H9 (cell line): ENCODE measurements around the gene DMD. TPM values are rescaled to one million over a fixed set of nuclear protein-coding genes. Genes with fewer than 3 reads are reported as not detected.

Experiments
- DNase-seq: peaks from one replicate; pipeline ENCODE4 v3.0.0-alpha.2; 2017
- H2AFZ ChIP-seq: one replicate; pipeline ENCODE4 v1.6.1; 2013; ENCODE audit warnings: mild to moderate bottlenecking, low read length, control low read depth, moderate library complexity
- H2AK5ac ChIP-seq: 2 replicates; pipeline ENCODE4 v1.6.1; 2013; ENCODE audit warnings: low read length, control low read depth, mixed read lengths; ENCODE audit not compliant: insufficient read length
- H2BK120ac ChIP-seq: one replicate; pipeline ENCODE4 v1.6.1; 2013; ENCODE audit warnings: low read depth, mild to moderate bottlenecking, low read length, control low read depth, inconsistent platforms; ENCODE audit not compliant: poor library complexity, severe bottlenecking
- H2BK12ac ChIP-seq: 2 replicates; pipeline ENCODE4 v1.6.1; 2013; ENCODE audit warnings: low read length, control low read depth, mixed read lengths, low read depth; ENCODE audit not compliant: insufficient read length
- H2BK15ac ChIP-seq: 2 replicates; pipeline ENCODE4 v1.6.1; 2013; ENCODE audit warnings: low read depth, low read length, control low read depth
- H2BK20ac ChIP-seq: one replicate; pipeline ENCODE4 v1.6.1; 2013; ENCODE audit warnings: low read depth, mild to moderate bottlenecking, low read length, control low read depth, inconsistent platforms; ENCODE audit not compliant: poor library complexity, severe bottlenecking
- H2BK5ac ChIP-seq: 2 replicates; pipeline ENCODE4 v1.6.1; 2013; ENCODE audit warnings: low read length, control low read depth, mixed read lengths; ENCODE audit not compliant: insufficient read length
- H3K14ac ChIP-seq: 2 replicates; pipeline ENCODE4 v1.6.1; 2013; ENCODE audit warnings: low read length, control low read depth; ENCODE audit not compliant: insufficient read depth
- H3K18ac ChIP-seq: 2 replicates; pipeline ENCODE4 v1.6.1; 2013; ENCODE audit warnings: low read depth, mild to moderate bottlenecking, mixed read lengths, low read length, control low read depth; ENCODE audit not compliant: insufficient read length
- H3K23ac ChIP-seq: 2 replicates; pipeline ENCODE4 v1.6.1; 2013; ENCODE audit warnings: low read length, control low read depth, mixed read lengths, low read depth; ENCODE audit not compliant: insufficient read length
- H3K23me2 ChIP-seq: 2 replicates; pipeline ENCODE4 v1.6.1; 2013; ENCODE audit warnings: low read depth, mild to moderate bottlenecking, mixed read lengths, low read length, control low read depth; ENCODE audit not compliant: insufficient read length, poor library complexity, severe bottlenecking
- H3K27ac ChIP-seq: 2 replicates; pipeline ENCODE4 v1.5.1; 2013; ENCODE audit warnings: low read length, control low read depth, mixed read lengths, low read depth; ENCODE audit not compliant: insufficient read length
- H3K27me3 ChIP-seq: 2 replicates; pipeline ENCODE4 v1.6.1; 2013; ENCODE audit warnings: low read length, control low read depth, inconsistent platforms; ENCODE audit not compliant: insufficient read depth
- H3K4ac ChIP-seq: 2 replicates; pipeline ENCODE4 v1.6.1; 2013; ENCODE audit warnings: low read depth, mild to moderate bottlenecking, control low read depth, inconsistent platforms, low read length, moderate library complexity
- H3K4me1 ChIP-seq: 2 replicates; pipeline ENCODE4 v1.6.1; 2013; ENCODE audit warnings: low read length, control low read depth, inconsistent platforms; ENCODE audit not compliant: insufficient read depth
- H3K4me2 ChIP-seq: 2 replicates; pipeline ENCODE4 v1.6.1; 2013; ENCODE audit warnings: low read length, control low read depth, mixed read lengths; ENCODE audit not compliant: insufficient read length, insufficient read depth
- H3K56ac ChIP-seq: 2 replicates; pipeline ENCODE4 v1.6.1; 2013; ENCODE audit warnings: low read depth, mild to moderate bottlenecking, mixed read lengths, low read length, control low read depth; ENCODE audit not compliant: insufficient read length
- H3K79me1 ChIP-seq: 2 replicates; pipeline ENCODE4 v1.6.1; 2013; ENCODE audit warnings: low read depth, mild to moderate bottlenecking, moderate library complexity, low read length, control low read depth, inconsistent platforms; ENCODE audit not compliant: insufficient read depth, poor library complexity, severe bottlenecking
- H3K79me2 ChIP-seq: 2 replicates; pipeline ENCODE4 v1.6.1; 2013; ENCODE audit warnings: low read length, control low read depth, inconsistent platforms; ENCODE audit not compliant: insufficient read depth
- H3K9ac ChIP-seq: 2 replicates; pipeline ENCODE4 v1.6.1; 2013; ENCODE audit warnings: low read length, control low read depth, mixed read lengths; ENCODE audit not compliant: insufficient read length; ENCODE audit errors: extremely low read depth
- H3K9me3 ChIP-seq: one replicate; pipeline ENCODE4 v1.6.1; 2013; ENCODE audit warnings: low read depth, low read length, inconsistent platforms; ENCODE audit not compliant: control insufficient read depth
- H3T11ph ChIP-seq: one replicate; pipeline ENCODE4 v1.6.1; 2013; ENCODE audit warnings: mild to moderate bottlenecking, low read length, control low read depth, inconsistent platforms
- H4K20me1 ChIP-seq: one replicate; pipeline ENCODE4 v1.6.1; 2013; ENCODE audit not compliant: control insufficient read depth, insufficient read length, insufficient read depth
- H4K5ac ChIP-seq: 2 replicates; pipeline ENCODE4 v1.6.1; 2013; ENCODE audit warnings: low read depth, mild to moderate bottlenecking, mixed read lengths, low read length, control low read depth; ENCODE audit not compliant: insufficient read length
- H4K8ac ChIP-seq: replicated peaks from 2 replicates; pipeline ENCODE4 v1.6.1; 2013; ENCODE audit warnings: low read length, control low read depth, mixed read lengths, low read depth; ENCODE audit not compliant: insufficient read length
- H4K91ac ChIP-seq: 2 replicates; pipeline ENCODE4 v1.6.1; 2013; ENCODE audit warnings: low read depth, mild to moderate bottlenecking, moderate library complexity, mixed read lengths, low read length, control low read depth; ENCODE audit not compliant: insufficient read length
- H3K27ac Mint-ChIP-seq, 3 experiments: 2 replicates in 2 of 3; 3 replicates in 1 of 3; pipeline ENCODE4 v1.8.0; 2020 to 2021; ENCODE audit warnings: mixed read lengths in 3 of 3, mild to moderate bottlenecking in 1 of 3, moderate library complexity in 1 of 3
- H3K27me3 Mint-ChIP-seq: 2 replicates; pipeline ENCODE4 v1.8.0; 2021; ENCODE audit warnings: low read depth, mild to moderate bottlenecking, moderate library complexity, mixed read lengths
- H3K36me3 Mint-ChIP-seq, 3 experiments: 2 replicates in 2 of 3; 3 replicates in 1 of 3; pipeline ENCODE4 v1.8.0; 2020 to 2021; ENCODE audit warnings: low read depth in 3 of 3, mixed read lengths in 3 of 3; ENCODE audit not compliant: insufficient read depth in 1 of 3
- H3K4me1 Mint-ChIP-seq, 2 experiments: 2 replicates each; pipeline ENCODE4 v1.8.0; 2020; ENCODE audit warnings: mixed read lengths in 2 of 2
- H3K4me3 Mint-ChIP-seq, 2 experiments: 2 replicates in 1 of 2; 3 replicates in 1 of 2; pipeline ENCODE4 v1.8.0; 2020 to 2021; ENCODE audit warnings: mild to moderate bottlenecking in 2 of 2, mixed read lengths in 2 of 2, moderate library complexity in 1 of 2
- H3K9me3 Mint-ChIP-seq, 2 experiments: 2 replicates in 1 of 2; 3 replicates in 1 of 2; pipeline ENCODE4 v1.8.0; 2020; ENCODE audit warnings: mild to moderate bottlenecking in 2 of 2, mixed read lengths in 2 of 2, moderate library complexity in 1 of 2
- WGBS: extraction: QIAGEN DNeasy Blood & Tissue Kit; methylation state at CpG from one replicate; pipeline ENCODE4 v1.1.7; 2013; ENCODE audit warnings: missing lambda C conversion rate, low lambda C conversion rate, mixed read lengths; ENCODE audit not compliant: insufficient read length; ENCODE audit errors: extremely low coverage; 5-methylcytosine and 5-hydroxymethylcytosine counted together
- total RNA-seq: library from RNA; stranded (reverse); gene quantifications from 2 replicates; pipeline ENCODE4 v1.2.1, GENCODE V29; 2021
- TF ChIP-seq, protein P1 (sequence below): fragments of 200-600 bp; sonication (generic); conservative IDR thresholded peaks from 3 replicates; pipeline ENCODE4 v1.8.0; 2021; ENCODE audit warnings: antibody characterized with exemption, mild to moderate bottlenecking

Gene DMD
- total RNA-seq, 1 experiment from 2014 or later, result 3.8 TPM

GRCh38 chrX:32016195-32016594, 1195.2 kb downstream of the DMD start:
- H3K79me1 ChIP-seq, result no peaks in the 10 kb centered on the region
- no peaks in the 10 kb centered on the region for H3K4me1 ChIP-seq
- H3K56ac ChIP-seq, result no peak overlapping the region
- no peak overlapping the region for H3K4me2 ChIP-seq
- no peaks in the 10 kb centered on the region for H3K79me2 ChIP-seq
- no peak overlapping the region for H2BK5ac ChIP-seq
- H2BK12ac ChIP-seq, result no peak overlapping the region
- no peak overlapping the region for H4K8ac ChIP-seq
- H3K4me1 Mint-ChIP-seq, result no peaks in the 10 kb centered on the region
- H2BK120ac ChIP-seq, result no peak overlapping the region
- H3K18ac ChIP-seq, result no peak overlapping the region
- no peak overlapping the region for H3T11ph ChIP-seq
- no peak overlapping the region for H3K14ac ChIP-seq
- no CpG with 5 or more reads among the region's 6 CpGs for WGBS
- no peaks in the 10 kb centered on the region for H3K9me3 ChIP-seq
- H3K23ac ChIP-seq, result no peak overlapping the region
- no peak for DNase-seq
- TF ChIP-seq, protein P1, sequence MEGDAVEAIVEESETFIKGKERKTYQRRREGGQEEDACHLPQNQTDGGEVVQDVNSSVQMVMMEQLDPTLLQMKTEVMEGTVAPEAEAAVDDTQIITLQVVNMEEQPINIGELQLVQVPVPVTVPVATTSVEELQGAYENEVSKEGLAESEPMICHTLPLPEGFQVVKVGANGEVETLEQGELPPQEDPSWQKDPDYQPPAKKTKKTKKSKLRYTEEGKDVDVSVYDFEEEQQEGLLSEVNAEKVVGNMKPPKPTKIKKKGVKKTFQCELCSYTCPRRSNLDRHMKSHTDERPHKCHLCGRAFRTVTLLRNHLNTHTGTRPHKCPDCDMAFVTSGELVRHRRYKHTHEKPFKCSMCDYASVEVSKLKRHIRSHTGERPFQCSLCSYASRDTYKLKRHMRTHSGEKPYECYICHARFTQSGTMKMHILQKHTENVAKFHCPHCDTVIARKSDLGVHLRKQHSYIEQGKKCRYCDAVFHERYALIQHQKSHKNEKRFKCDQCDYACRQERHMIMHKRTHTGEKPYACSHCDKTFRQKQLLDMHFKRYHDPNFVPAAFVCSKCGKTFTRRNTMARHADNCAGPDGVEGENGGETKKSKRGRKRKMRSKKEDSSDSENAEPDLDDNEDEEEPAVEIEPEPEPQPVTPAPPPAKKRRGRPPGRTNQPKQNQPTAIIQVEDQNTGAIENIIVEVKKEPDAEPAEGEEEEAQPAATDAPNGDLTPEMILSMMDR, result no peak
- H3K4ac ChIP-seq, result no peak overlapping the region
- no peak overlapping the region; a peak in 1 of 5 replicates for H3K4me3 Mint-ChIP-seq
- H4K91ac ChIP-seq, result no peak overlapping the region
- peaks cover 49 to 59% of the 10 kb centered on the region in 2 experiments for H3K9me3 Mint-ChIP-seq
- H2AFZ ChIP-seq, result no peak overlapping the region
- no peak overlapping the region for H4K5ac ChIP-seq
- no peaks in the 10 kb centered on the region; the same call in 1 of the 2 replicates for H3K27me3 Mint-ChIP-seq
- no peak overlapping the region for H2BK20ac ChIP-seq
- H3K27ac Mint-ChIP-seq, result no peak overlapping the region
- no peak overlapping the region for H3K9ac ChIP-seq
- H4K20me1 ChIP-seq, result no peaks in the 10 kb centered on the region
- H3K36me3 Mint-ChIP-seq, result no peaks in the 10 kb centered on the region
- no peak overlapping the region for H2AK5ac ChIP-seq
- H2BK15ac ChIP-seq, result no peak overlapping the region
- H3K23me2 ChIP-seq, result no peaks in the 10 kb centered on the region
- no peak overlapping the region for H3K27ac ChIP-seq
- H3K27me3 ChIP-seq, result no peaks in the 10 kb centered on the region
